B cell (primary cell): ENCODE data around the gene TSHZ3. TPM values are rescaled to one million over a fixed set of nuclear protein-coding genes. Genes with fewer than 3 reads are reported as not detected.

ENCODE experiments used
- ATAC-seq: fragments of 200-7000 bp; cut with Tn5 transposase; one replicate; pipeline ENCODE4 v1.10.0; 2021; ENCODE audit warnings: low read depth, mild to moderate bottlenecking, moderate number of reproducible peaks, moderate library complexity
- CTCF ChIA-PET: fragments of 350-600 bp; sonication (Branson Sonifier 250); formaldehyde crosslinking; loops from one replicate; lab custom pipeline; 2021; ENCODE audit warnings: antibody characterized with exemption, inconsistent platforms; lab: Charles Lee
- POLR2A ChIA-PET: fragments of 350-600 bp; sonication (Branson Sonifier 250); formaldehyde crosslinking; loops from one replicate; lab custom pipeline; 2021; ENCODE audit warnings: antibody characterized with exemption; lab: Charles Lee
- DNase-seq: peaks from one replicate; pipeline ENCODE4 v3.0.0; 2013
- H2AFZ ChIP-seq: 2 replicates; pipeline ENCODE4 v1.6.1; 2012; ENCODE audit warnings: mild to moderate bottlenecking, low read depth, low read length; ENCODE audit not compliant: insufficient read depth, poor library complexity, severe bottlenecking
- H3K27ac ChIP-seq, 2 donors: 1 replicate in 1 of 2; 2 replicates in 1 of 2; pipeline ENCODE4 v1.5.1; 2012 to 2013; ENCODE audit warnings: low read length in 2 of 2, mild to moderate bottlenecking in 2 of 2, moderate library complexity in 1 of 2
- H3K27me3 ChIP-seq, 4 experiments: fragments of 200-600 bp in 1 of 4; sonication (generic) in 1 of 4; replicated peaks in 1 of 4; 1 replicate in 2 of 4; 2 replicates in 2 of 4; pipeline versions ENCODE4 v1.6.1 to v1.7.0; 2013 to 2016; ENCODE audit warnings: low read length in 3 of 4, mild to moderate bottlenecking in 2 of 4, mixed read lengths in 1 of 4, moderate library complexity in 1 of 4; ENCODE audit not compliant: insufficient read depth in 4 of 4, control insufficient read depth in 3 of 4; ENCODE audit errors: control extremely low read depth in 1 of 4
- H3K36me3 ChIP-seq, 2 experiments: replicated peaks in 1 of 2; 1 replicate in 1 of 2; 2 replicates in 1 of 2; pipeline versions ENCODE4 v1.6.1 to v1.7.1; 2013; ENCODE audit warnings: low read length in 1 of 2; ENCODE audit not compliant: insufficient read depth in 2 of 2, control insufficient read depth in 1 of 2; ENCODE audit errors: control extremely low read depth in 1 of 2, extremely low read depth in 1 of 2
- H3K4me1 ChIP-seq, 2 donors: fragments of 200-600 bp in 1 of 2; sonication (generic) in 1 of 2; 1 replicate in 1 of 2; 2 replicates in 1 of 2; pipeline versions ENCODE4 v1.5.1 to v1.6.1; 2013 to 2017; ENCODE audit warnings: low read length in 2 of 2; ENCODE audit not compliant: control insufficient read depth in 2 of 2, insufficient read depth in 2 of 2
- H3K4me2 ChIP-seq: replicated peaks from 2 replicates; pipeline ENCODE3; 2012; ENCODE audit warnings: mild to moderate bottlenecking, low read depth, low read length; ENCODE audit not compliant: poor library complexity, severe bottlenecking
- H3K4me3 ChIP-seq, 5 experiments: fragments of 200-600 bp in 1 of 5; sonication (generic) in 1 of 5; 1 replicate in 3 of 5; 2 replicates in 2 of 5; pipeline versions ENCODE4 v1.5.1 to v1.7.0; 2011 to 2016; ENCODE audit warnings: low read length in 4 of 5, mild to moderate bottlenecking in 4 of 5, low read depth in 2 of 5, control low read depth in 1 of 5, moderate library complexity in 1 of 5; ENCODE audit not compliant: insufficient read depth in 1 of 5; ENCODE audit errors: control extremely low read depth in 1 of 5, extremely low read depth in 1 of 5
- H3K79me2 ChIP-seq: fragments of 200-600 bp; sonication (generic); one replicate; pipeline ENCODE4 v1.6.0; 2016; ENCODE audit warnings: low read length; ENCODE audit not compliant: control insufficient read depth, insufficient read depth
- H3K9ac ChIP-seq: fragments of 200-600 bp; sonication (generic); 2 replicates; pipeline ENCODE4 v1.6.1; 2017; ENCODE audit warnings: mild to moderate bottlenecking, low read length, moderate library complexity
- H3K9me3 ChIP-seq, 3 donors: one replicate each; pipeline versions ENCODE4 v1.6.1 to v1.7.1; 2013; ENCODE audit warnings: low read length in 2 of 3; ENCODE audit not compliant: control insufficient read depth in 2 of 3, insufficient read depth in 1 of 3; ENCODE audit errors: control extremely low read depth in 1 of 3
- H4K20me1 ChIP-seq: 2 replicates; pipeline ENCODE4 v1.6.0; 2012; ENCODE audit warnings: mild to moderate bottlenecking, low read length; ENCODE audit not compliant: insufficient read depth, control insufficient read depth, poor library complexity, severe bottlenecking
- H3K27ac Mint-ChIP-seq: one replicate; pipeline ENCODE4 v1.8.0; 2021; ENCODE audit warnings: mixed read lengths
- H3K27me3 Mint-ChIP-seq: one replicate; pipeline ENCODE4 v1.8.0; 2021; ENCODE audit warnings: mixed read lengths
- H3K4me1 Mint-ChIP-seq: one replicate; pipeline ENCODE4 v1.8.0; 2021; ENCODE audit warnings: mixed read lengths
- H3K4me3 Mint-ChIP-seq: one replicate; pipeline ENCODE4 v1.8.0; 2021; ENCODE audit warnings: mixed read lengths
- H3K9me3 Mint-ChIP-seq: one replicate; pipeline ENCODE4 v1.8.0; 2022; ENCODE audit warnings: mixed read lengths; ENCODE audit not compliant: insufficient read depth
- EZH2 ChIP-seq: IDR thresholded peaks from 2 replicates; pipeline ENCODE4 v1.6.1; 2012; ENCODE audit warnings: borderline replicate concordance, low read depth, mild to moderate bottlenecking, moderate library complexity, low read length; ENCODE audit not compliant: insufficient read depth, poor library complexity, severe bottlenecking
- WGBS: methylation state at CpG from one replicate; pipeline ENCODE4 v1.1.5; 2013; ENCODE audit warnings: missing lambda C conversion rate; ENCODE audit not compliant: insufficient coverage; 5-methylcytosine and 5-hydroxymethylcytosine counted together
- intact Hi-C: fragments of 100-400 bp; cut with micrococcal nuclease; formaldehyde crosslinking; loops from one replicate; pipeline ENCODE4 v1.10.0; 2022
- polyA plus RNA-seq: library from polyadenylated mRNA; depleted of rRNA; stranded (reverse); fragments of >200 nt; gene quantifications from 2 replicates; pipeline ENCODE4 v1.2.3, GENCODE V29; 2012
- total RNA-seq, 2 donors: library from RNA; stranded (reverse); fragments of 120-200 nt in 1 of 2; gene quantifications; 1 replicate in 1 of 2; 2 replicates in 1 of 2; pipeline versions ENCODE4 v1.2.3 to v1.2.4, GENCODE V29; 2013 to 2022
- TF ChIP-seq, protein P1 (sequence below): fragments of 200-600 bp; IDR thresholded peaks from one replicate; pipeline ENCODE4 v1.8.0; 2022; ENCODE audit warnings: antibody characterized with exemption, mild to moderate bottlenecking

Gene TSHZ3
- total and polyA plus RNA-seq, 2 donors (not counting 1 experiment from before 2014, with no cell fraction given), result 0.03 to 0.34 TPM

DNA sequence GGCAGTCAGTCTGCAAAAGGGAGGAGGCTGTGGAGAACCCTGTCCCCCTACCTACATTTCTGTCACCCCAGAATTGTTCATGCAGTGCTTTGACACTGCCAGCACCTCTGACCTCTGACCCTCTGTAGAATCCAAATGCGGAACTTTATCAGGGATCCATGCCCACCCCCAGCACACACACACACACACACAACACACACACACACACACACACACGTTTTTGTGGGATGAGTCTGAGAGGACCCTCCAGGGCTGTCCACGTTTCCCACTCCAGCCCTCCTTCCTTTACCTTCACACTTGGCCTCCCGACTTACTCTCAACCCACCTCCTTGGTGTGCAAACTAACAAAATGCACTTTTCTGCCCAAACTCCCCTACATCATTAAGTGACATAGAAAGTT is 42.3 kb upstream of the TSHZ3 start:
- no peak overlapping the region for H3K4me3 Mint-ChIP-seq
- peaks cover 3% of the 10 kb centered on the region for H3K9me3 Mint-ChIP-seq
- Histone ChIP-seq H3K36me3 (no peaks in the 10 kb centered on the region), H3K27me3 (no peaks in the 10 kb centered on the region), H3K4me3 (no peak overlapping the region), H2AFZ (no peak overlapping the region), H4K20me1 (no peaks in the 10 kb centered on the region), H3K79me2 (no peaks in the 10 kb centered on the region), H3K4me1 (no peaks in the 10 kb centered on the region), H3K9me3 (peaks cover 0 to 19% (median 0%) of the 10 kb centered on the region in 3 donors), H3K4me2 (no peak overlapping the region), H3K27ac (no peak overlapping the region), H3K9ac (no peak overlapping the region)
- 82% methylated on average over 3 of the region's 4 CpGs for WGBS
- H3K27ac Mint-ChIP-seq, result no peak overlapping the region
- POLR2A ChIA-PET, result no interaction called here
- intact Hi-C loops, result no loop called here
- ATAC-seq (no peak), DNase-seq (no peak)
- TF ChIP-seq, protein P1, sequence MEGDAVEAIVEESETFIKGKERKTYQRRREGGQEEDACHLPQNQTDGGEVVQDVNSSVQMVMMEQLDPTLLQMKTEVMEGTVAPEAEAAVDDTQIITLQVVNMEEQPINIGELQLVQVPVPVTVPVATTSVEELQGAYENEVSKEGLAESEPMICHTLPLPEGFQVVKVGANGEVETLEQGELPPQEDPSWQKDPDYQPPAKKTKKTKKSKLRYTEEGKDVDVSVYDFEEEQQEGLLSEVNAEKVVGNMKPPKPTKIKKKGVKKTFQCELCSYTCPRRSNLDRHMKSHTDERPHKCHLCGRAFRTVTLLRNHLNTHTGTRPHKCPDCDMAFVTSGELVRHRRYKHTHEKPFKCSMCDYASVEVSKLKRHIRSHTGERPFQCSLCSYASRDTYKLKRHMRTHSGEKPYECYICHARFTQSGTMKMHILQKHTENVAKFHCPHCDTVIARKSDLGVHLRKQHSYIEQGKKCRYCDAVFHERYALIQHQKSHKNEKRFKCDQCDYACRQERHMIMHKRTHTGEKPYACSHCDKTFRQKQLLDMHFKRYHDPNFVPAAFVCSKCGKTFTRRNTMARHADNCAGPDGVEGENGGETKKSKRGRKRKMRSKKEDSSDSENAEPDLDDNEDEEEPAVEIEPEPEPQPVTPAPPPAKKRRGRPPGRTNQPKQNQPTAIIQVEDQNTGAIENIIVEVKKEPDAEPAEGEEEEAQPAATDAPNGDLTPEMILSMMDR, result no peak
- no peak for TF ChIP-seq EZH2
- no peaks in the 10 kb centered on the region for H3K4me1 Mint-ChIP-seq
- CTCF ChIA-PET, result no interaction called here
- no peaks in the 10 kb centered on the region for H3K27me3 Mint-ChIP-seq

DNA sequence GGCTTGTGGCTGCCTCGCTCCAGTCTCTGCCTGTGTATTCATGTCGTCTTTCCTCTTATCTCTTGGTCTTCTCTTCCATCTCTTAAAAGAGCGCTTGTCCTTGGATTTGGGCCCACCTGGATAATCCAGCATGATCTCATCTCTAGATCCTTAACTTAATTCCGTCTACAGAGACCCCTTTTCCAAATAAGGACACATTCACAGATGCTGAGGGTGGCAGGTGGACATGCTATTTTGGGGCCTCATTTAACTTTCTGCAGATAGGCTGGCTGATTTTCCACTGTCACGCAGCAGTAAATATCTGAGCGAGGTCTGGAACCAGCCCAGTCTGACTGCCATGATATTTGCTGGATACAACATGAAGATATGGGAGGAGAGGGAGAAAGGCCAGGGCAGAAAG is 41.5 kb upstream of the TSHZ3 start:
- no peak overlapping the region for H2AFZ ChIP-seq
- TF ChIP-seq EZH2, result no peak
- TF ChIP-seq, protein P1, result no peak
- no peaks in the 10 kb centered on the region for H3K79me2 ChIP-seq
- H3K9ac ChIP-seq, result no peak overlapping the region
- intact Hi-C loops, result no loop called here
- H3K9me3 ChIP-seq, result peaks cover 0 to 19% (median 0%) of the 10 kb centered on the region in 3 donors
- POLR2A ChIA-PET, result no interaction called here
- no peak for DNase-seq
- H4K20me1 ChIP-seq, result no peaks in the 10 kb centered on the region
- H3K4me2 ChIP-seq, result no peak overlapping the region
- no peak overlapping the region for H3K4me3 ChIP-seq
- no peaks in the 10 kb centered on the region for H3K4me1 ChIP-seq
- H3K27ac ChIP-seq, result no peak overlapping the region
- H3K27me3 ChIP-seq, result no peaks in the 10 kb centered on the region
- WGBS, result 100% methylated on average over 3 of the region's 6 CpGs
- no peaks in the 10 kb centered on the region for H3K27me3 Mint-ChIP-seq
- CTCF ChIA-PET, result no interaction called here
- no peaks in the 10 kb centered on the region for H3K4me1 Mint-ChIP-seq
- H3K4me3 Mint-ChIP-seq, result no peak overlapping the region
- ATAC-seq, result no peak
- no peak overlapping the region for H3K27ac Mint-ChIP-seq
- no peaks in the 10 kb centered on the region for H3K36me3 ChIP-seq
- H3K9me3 Mint-ChIP-seq, result peaks cover 3% of the 10 kb centered on the region
